Measurements from ENCODE around the gene TMEM97. TPM values are rescaled to one million over a fixed set of nuclear protein-coding genes. Genes with fewer than 3 reads are reported as not detected.
A peak's percentile ranks its signal among the peaks of the same experiment; 100 is the strongest.

TMEM97 gene
- total RNA-seq, 1 donor from 2014 or later: 59.4 TPM

DNA sequence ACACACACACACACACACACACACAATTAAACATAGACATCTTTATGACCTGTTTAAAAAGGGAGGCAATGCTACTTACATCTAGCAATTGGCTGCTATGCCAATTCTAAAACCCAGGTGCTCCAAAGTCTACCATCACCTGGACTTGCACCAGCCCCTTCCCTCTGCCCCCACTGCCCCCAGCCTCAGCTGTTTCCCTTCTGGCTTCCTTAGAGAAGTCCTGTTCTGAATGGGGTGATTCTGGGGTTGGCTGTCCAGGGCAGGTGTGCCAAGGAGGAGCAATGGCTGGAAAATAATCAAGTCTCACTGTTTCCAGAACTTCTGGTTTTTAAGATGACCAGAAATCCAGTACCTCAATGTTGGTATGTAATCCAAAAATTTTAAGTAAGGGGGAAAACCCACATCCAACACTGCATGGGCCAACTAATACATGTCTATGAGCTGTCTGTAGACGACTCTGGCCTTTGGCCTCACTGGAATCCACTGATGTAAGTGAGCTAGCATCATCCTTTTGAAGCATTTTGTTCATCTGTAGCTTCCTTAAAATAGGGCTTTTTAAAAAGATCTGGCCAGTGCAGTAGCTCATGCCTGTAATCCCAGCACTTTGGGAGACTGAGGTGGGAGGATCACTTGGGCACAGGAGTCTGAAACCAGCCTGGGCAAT, 14.2 kb downstream of the TMEM97 start:
- TF ChIP-seq, protein P1, sequence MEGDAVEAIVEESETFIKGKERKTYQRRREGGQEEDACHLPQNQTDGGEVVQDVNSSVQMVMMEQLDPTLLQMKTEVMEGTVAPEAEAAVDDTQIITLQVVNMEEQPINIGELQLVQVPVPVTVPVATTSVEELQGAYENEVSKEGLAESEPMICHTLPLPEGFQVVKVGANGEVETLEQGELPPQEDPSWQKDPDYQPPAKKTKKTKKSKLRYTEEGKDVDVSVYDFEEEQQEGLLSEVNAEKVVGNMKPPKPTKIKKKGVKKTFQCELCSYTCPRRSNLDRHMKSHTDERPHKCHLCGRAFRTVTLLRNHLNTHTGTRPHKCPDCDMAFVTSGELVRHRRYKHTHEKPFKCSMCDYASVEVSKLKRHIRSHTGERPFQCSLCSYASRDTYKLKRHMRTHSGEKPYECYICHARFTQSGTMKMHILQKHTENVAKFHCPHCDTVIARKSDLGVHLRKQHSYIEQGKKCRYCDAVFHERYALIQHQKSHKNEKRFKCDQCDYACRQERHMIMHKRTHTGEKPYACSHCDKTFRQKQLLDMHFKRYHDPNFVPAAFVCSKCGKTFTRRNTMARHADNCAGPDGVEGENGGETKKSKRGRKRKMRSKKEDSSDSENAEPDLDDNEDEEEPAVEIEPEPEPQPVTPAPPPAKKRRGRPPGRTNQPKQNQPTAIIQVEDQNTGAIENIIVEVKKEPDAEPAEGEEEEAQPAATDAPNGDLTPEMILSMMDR (IDR thresholded peaks at IDR 0.05; ENCODE audit: unreplicated experiment): no peak
- peaks cover 52% of the 10 kb centered on the region for H3K4me1 Mint-ChIP-seq (ENCODE audit: unreplicated experiment)
- peak overlapping the region; percentile 82 for H3K27ac Mint-ChIP-seq (ENCODE audit: unreplicated experiment)
- H3K9me3 Mint-ChIP-seq (ENCODE audit: unreplicated experiment): no peaks in the 10 kb centered on the region
- H3K27me3 Mint-ChIP-seq (ENCODE audit: unreplicated experiment): peaks cover 23% of the 10 kb centered on the region
- DNase-seq (ENCODE audit: low spot score): no peak
- peaks cover 34% of the 10 kb centered on the region for H3K36me3 Mint-ChIP-seq (ENCODE audit: low read depth, unreplicated experiment)
- H3K4me3 Mint-ChIP-seq (ENCODE audit: unreplicated experiment): no peak overlapping the region

DNA sequence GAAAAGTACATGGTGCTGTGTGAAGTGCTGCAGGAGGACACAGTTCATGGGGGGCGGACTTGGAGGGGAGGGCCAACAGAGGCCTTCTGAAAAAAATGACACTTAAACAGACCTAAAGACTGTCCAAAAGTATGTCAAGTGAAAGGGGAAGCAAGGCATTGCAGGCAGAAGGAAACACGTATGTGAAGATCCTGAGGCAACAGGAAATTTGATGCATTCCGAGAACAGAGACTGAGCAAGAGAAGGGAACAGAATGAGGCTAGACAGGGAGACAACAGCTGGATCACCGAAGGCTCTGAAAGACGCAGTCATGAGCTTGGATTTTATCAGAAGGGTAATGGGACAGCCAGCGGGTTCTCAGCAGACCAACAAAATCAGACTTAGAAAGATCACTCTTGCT, 15.2 kb downstream of the TMEM97 start:
- Mint-ChIP-seq H3K4me3 (ENCODE audit: unreplicated experiment) (peak overlapping the region; percentile 99), H3K4me1 (ENCODE audit: unreplicated experiment) (peaks cover 58% of the 10 kb centered on the region), H3K27ac (ENCODE audit: unreplicated experiment) (peak overlapping the region; percentile 100), H3K9me3 (ENCODE audit: unreplicated experiment) (no peaks in the 10 kb centered on the region), H3K27me3 (ENCODE audit: unreplicated experiment) (peaks cover 24% of the 10 kb centered on the region), H3K36me3 (ENCODE audit: low read depth, unreplicated experiment) (peaks cover 27% of the 10 kb centered on the region)
- TF ChIP-seq, protein P1 (IDR thresholded peaks at IDR 0.05; ENCODE audit: unreplicated experiment): no peak
- DNase-seq (ENCODE audit: low spot score): peak; percentile 24

DNA sequence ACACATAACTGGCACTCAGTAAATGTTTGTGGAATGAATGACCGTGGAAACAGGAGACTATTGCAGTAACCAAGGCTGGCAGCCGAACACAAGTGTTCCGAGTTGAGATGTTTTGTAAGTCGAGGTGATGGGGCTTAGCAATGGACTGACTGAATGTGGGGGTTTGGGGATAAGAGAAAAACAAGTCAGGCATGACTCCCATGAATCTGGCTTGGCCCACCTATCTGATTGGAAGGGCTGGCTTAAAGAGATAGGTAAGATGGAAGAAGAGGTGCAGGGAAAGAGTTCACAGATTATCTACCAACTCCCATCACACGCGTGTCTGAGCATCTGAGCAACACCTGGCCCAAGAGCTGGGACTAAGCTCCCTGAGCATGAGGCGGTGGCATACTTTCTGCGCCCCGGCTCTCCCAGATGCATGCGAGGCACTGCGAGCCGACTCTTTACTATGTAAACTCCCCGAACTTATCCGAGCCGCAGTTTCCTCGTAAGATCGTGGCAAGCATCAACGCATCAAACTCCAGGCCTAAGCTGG, 15.7 kb downstream of the TMEM97 start:
- H3K9me3 Mint-ChIP-seq (ENCODE audit: unreplicated experiment): no peaks in the 10 kb centered on the region
- peaks cover 26% of the 10 kb centered on the region for H3K27me3 Mint-ChIP-seq (ENCODE audit: unreplicated experiment)
- TF ChIP-seq, protein P1 (IDR thresholded peaks at IDR 0.05; ENCODE audit: unreplicated experiment): no peak
- peaks cover 60% of the 10 kb centered on the region for H3K4me1 Mint-ChIP-seq (ENCODE audit: unreplicated experiment)
- peaks cover 27% of the 10 kb centered on the region for H3K36me3 Mint-ChIP-seq (ENCODE audit: low read depth, unreplicated experiment)
- no peak for DNase-seq (ENCODE audit: low spot score)
- peak overlapping the region; percentile 100 for H3K27ac Mint-ChIP-seq (ENCODE audit: unreplicated experiment)
- H3K4me3 Mint-ChIP-seq (ENCODE audit: unreplicated experiment): peak overlapping the region; percentile 99

DNA sequence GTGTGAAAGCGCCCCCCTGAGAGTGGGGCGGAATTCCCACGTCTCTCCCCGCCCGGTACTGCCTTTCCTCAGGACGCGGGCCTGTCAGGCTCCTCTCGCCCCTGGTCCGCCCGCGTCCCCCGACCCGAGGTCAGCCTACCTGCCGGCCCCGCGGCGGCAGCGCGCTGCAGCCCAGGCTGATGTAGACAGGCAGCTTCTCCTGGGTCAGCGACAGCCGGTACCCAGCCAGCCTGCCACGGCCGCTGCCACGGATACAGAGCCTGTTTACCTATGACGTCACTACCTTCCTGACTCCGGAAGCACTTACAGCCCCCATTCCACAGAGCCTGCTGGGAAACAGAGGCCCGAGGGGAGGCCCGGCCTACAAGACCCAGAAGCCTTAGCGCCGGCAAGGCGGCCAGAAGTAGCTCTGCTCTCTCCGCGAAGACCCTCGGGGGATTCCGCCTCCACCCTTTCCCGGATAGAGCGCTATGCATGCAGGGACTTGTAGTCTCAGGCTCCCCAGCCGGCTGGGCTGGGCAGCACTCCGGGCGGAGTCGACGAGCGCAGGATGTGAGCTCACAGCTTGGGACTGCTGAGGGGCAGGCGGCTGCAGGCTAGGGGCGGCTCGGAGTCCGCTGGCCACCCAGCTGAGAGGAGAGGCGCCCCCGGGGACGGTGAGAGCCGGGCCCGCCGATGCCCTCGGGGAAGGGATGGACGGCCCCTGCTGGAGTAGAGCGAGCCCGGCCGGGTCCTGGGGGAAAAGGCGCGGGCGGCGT, 16.4 kb downstream of the TMEM97 start, which contains the start of the genes IFT20 and TNFAIP1:
IFT20 (minus strand) TSS at position 272 of the 758 bp plus-strand sequence. CDS start 3,487 bp downstream, outside the sequence.
TNFAIP1 (plus strand) TSS at position 561 of the 758 bp plus-strand sequence. CDS start 3,761 bp downstream, outside the sequence.
- H3K4me3 Mint-ChIP-seq (ENCODE audit: unreplicated experiment): peak within 1 kb of the TSS; percentile 99
- H3K36me3 Mint-ChIP-seq (ENCODE audit: low read depth, unreplicated experiment): peaks cover 27% of the 10 kb centered on the region
- H3K27ac Mint-ChIP-seq (ENCODE audit: unreplicated experiment): peak within 1 kb of the TSS; percentile 100
- H3K27me3 Mint-ChIP-seq (ENCODE audit: unreplicated experiment): peaks cover 26% of the 10 kb centered on the region
- H3K4me1 Mint-ChIP-seq (ENCODE audit: unreplicated experiment): peaks cover 60% of the 10 kb centered on the region
- no peaks in the 10 kb centered on the region for H3K9me3 Mint-ChIP-seq (ENCODE audit: unreplicated experiment)
- TF ChIP-seq, protein P1 (IDR thresholded peaks at IDR 0.05; ENCODE audit: unreplicated experiment): no peak
- peak; percentile 96 for DNase-seq (ENCODE audit: low spot score)
